HG03064 (cell line): ENCODE data around the gene DESI1.
"Not testable (repeated sequence)": the region's sequence is repeated elsewhere in the genome, so short reads cannot be mapped to it uniquely, and the experiment has no call there.

Experiments used
- ATAC-seq: cut with Tn5 transposase; IDR thresholded peaks from one replicate; pipeline ENCODE4 v1.9.1; 2021; ENCODE audit warnings: low read depth; ENCODE audit not compliant: unreplicated experiment

The DESI1 gene

DNA sequence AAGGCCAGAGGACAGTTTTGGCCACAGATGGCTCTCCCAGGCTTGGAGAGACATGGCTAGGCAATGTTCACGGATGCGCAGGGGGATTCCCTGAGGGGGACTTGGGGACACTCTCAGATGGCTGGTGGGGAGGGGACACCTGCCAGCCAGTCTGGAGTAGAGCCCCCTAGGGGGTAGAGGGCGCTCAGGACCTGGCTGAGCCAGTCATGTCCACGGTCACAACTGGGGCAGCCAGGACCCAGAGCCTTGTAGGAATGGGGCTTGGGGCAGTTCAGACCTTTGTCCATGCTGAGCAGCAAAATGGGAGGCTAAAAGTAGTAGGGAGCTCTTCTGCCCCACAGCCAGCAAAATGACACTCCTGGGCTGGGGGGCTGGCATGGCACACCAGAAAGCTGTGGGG is 58.4 kb downstream of the DESI1 start:
- ATAC-seq, result no peak

DNA sequence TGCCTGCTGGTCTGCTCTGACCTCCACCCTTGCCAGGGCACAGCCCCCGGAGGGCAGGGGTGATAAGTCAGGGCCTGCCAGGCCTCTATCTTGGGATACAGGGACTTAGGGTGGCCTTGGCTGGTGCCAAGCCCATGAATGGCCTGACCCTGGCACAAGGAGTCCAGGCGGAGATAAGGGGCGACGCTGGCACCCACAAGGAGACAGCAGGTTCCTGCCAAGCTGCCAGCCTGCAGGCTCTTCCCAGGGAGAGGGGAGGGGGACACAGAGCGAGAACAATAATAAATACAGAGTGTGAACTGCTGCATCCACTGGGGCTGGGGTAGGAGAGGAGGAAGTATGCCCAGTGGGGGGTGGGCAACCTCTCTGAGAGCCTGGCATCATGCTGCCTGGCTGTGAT is 59.1 kb downstream of the DESI1 start:
- no peak for ATAC-seq

DNA sequence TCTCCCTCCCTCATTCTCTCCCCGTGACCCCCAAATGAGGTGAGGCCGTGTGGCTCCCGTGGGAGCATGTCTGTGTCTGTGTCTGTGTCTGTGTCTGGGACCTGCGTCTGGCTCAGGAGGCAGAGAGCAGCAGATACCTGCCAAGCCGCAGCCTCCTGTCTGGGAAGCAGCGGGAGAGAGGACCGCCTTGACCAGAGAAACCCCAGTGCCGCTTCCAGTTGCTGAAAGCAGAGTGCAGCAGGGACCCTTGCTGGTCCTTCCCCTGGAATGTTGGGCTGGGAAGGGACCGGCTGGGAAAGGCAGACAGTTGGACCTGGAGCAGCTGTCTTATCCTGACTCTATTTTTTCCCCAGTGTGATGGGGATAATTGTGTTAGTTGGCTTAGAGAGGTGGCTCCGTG is 59.5 kb downstream of the DESI1 start:
- ATAC-seq, result no peak

DNA sequence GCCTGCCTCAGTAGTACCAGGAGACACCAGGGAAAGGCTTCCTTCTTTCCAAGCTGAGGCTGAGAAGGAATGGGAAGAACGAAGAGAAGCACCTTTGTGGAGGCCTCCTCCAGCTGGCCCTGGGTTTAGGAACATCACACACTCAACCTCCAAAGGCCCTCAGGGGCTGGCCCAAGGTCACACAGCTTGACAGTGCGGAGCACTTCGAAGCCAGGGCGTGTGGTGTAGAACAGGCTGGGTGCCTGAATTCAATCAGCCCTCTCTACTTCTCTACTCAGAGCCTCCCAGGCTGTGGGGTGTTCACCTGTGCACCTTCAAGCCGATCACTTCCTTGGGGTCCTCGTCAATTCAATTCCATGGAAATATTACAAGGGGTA is 60.8 kb downstream of the DESI1 start:
- no peak for ATAC-seq

DNA sequence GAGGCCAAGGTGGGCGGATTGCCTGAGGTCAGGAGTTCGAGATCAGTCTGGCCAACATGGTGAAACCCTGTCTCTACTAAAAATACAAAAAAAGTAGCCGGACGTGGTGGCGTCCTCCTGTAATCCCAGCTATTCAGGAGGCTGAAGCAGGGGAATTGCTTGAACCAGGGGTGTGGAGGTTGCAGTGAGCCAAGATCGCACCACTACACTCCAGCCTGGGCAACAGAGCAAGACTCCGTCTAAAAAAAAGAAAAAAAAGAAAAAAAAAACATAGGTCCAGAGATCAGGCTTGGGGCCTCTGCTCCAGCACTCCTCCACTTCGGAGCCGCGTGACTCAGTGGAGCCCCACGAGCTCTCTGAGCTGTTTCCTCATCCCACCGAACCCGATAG is 62.6 kb downstream of the DESI1 start:
- not testable (repeated sequence) for ATAC-seq

DNA sequence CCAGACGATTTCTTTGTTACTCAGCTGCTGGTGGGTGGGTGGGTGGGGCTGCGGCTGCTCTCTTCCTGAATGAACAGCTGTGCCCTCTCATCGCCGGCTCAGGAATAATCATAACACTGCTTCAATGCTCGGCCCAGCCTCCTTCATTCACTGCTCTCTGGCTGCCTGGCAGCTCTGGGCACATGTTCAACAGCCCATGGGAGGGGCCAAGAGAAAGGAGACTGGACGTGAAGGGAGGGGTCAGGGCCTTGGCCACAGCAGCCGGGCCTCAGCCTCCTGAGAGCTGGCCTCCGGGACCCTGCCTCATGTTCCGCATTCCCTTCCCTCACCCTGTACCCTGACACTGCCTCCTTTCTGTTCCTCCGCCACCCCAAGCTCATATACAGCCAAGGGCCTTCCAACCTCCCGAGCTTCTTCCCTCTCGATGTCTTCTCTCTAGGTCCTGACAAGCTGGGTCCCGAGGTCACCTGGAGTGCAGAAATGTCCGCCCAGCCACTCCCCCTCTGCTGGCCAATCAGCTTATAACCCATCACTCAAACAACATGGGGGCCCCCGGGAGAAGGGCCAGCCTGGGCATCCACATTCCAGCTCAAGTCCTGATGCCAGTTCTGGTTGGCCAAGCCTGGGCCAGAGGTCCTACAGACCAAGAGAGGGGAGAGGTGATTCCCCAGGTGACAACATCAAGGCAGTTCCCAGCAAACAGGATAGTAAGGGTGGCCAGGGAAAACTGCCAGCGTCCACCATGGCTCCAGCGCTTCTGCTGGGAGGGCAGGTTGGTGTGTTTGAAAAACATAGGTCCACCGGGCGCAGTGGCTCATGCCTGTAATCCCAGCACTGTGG is 63.2 kb downstream of the DESI1 start:
- no peak for ATAC-seq

DNA sequence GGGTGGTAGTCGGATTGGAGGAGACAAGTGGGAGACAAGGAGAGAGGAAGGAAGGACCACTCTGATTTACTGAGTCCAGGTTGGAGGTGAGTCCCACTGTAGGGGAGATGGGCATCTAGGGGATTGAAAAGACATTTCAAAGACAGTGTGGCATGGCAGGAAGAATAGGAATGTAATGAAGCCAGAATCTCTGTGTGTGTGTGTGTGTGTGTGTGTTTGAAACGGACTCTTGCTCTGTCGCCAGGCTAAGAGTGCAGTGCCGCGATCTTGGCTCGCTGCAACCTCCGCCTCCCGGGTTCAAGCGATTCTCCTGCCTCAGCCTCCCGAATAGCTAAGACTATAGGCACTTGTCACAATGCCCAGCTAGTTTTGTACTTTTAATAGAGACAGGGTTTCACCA is 64.3 kb downstream of the DESI1 start:
- no peak for ATAC-seq

DNA sequence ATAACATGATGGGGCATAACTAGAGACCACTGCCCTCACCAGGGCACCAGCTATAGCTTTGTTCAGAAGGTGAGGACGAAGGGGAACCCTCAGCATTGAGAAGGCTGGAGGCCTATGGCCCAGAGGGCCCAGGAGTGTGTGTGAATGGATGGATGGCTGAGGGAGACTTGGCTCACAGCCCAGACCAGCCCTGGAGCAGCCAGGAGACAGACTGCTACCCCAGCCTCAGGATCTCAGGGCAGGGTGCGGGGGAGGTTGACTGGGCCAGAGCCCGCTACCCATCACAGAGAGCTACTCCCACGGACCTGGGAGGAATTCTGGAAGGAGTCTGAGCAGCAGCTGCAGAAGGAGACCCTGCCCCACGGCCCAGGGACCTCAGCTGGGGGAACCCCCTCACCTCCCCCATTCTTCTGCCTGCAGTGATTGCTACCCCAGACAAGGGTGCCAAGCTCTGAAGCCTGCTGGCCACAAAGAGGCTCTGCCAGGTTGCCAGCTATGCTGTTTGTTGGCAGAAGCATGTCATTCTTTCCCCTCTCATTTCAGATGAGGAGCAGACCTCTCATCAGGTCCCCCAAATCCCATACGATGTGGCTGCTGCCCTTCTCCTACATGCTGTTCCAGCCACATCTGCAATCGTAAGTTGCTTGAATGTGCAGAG is 65.4 kb downstream of the DESI1 start:
- no peak for ATAC-seq

DNA sequence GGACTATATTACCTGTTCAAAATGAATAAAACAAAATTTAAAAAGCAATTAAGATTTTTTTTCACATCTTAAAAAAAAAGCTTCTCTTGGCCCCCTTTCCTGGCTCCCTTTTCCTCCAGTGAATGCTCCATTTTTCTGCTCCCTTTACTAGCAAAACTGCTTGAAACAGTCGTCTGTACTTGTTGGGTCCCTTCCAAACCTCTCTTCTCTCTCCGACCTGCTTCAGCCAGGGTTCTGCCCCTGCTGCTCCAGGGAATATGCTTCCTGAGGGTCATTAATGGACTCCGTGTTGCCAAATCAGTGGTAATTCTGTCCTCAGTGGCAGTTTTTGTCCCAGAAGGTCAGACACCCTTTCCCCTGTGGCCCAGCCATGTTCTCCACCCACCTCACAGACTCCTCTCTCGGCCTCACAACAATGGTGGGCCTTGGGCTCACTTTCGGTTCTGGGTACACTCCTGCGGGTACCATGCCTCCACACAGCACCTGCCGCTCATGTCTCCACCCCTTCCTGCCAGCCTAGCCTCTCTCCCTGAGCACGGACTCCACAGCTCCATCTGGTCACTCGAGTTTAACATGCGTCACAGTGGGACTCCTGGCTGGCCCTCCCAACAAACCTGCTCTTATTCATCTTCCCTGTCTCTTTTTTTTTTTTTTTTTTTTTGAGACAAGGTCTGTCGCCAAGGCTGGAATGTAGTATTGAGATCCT is 68.8 kb downstream of the DESI1 start:
- ATAC-seq, result no peak

DNA sequence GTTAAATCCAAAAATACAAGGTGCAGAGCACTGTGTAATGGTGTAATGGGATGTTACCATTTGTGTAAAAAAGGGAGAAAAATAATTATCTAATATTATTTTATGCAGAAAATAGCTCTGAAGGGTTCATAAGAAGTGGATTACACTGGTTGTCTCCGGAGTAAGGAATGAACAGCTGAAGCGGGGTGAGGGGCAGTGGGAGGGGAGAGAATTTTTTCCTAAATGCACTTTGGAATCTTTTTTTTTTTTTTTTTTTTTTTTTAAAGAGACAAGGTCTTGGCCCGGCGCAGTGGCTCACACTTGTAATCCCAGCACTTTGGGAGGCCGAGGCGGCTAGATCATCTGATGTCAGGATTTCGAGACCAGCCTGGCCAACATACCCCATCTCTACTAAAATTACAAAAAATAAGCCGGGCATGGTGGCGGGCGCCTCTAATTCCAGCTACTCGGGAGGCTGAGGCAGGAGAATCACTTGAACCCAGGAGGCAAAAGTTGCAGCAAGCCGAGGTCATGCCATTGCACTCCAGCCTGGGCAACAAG is 69.8 kb downstream of the DESI1 start:
- ATAC-seq, result no peak

DNA sequence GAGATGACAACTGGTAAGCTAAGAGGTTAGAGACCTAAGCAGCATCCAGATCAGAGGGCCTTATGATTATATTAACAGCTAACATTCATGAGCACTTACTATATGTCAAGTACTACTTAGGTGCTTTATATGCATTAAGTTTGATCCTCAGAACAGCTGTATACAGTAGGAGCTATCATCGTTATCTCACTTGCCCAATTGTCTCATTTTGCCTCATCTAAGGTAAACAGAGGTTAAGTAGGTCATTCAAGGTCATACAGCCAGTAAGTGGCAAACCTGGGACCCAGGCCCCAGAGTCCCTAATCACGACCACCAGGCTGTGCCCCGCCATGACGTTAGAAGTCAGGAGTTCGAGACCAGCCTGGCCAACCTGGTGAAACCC is 72.0 kb downstream of the DESI1 start:
- ATAC-seq, result no peak
